SK-N-MC (cell line): ENCODE measurements around the gene KLK14.

Experiments
- EZH2 ChIP-seq: fragments of 200-600 bp; sonication (generic); IDR thresholded peaks from one replicate; pipeline ENCODE4 v1.6.1; 2017; ENCODE audit warnings: antibody characterized with exemption
- FOXP2 ChIP-seq: optimal IDR thresholded peaks from 2 replicates; pipeline ENCODE3; 2011; ENCODE audit warnings: mild to moderate bottlenecking, moderate library complexity; ENCODE audit not compliant: insufficient read depth; ENCODE audit errors: extremely low read length, control extremely low read depth
- POLR2AphosphoS5 ChIP-seq: IDR thresholded peaks from 2 replicates; pipeline ENCODE4 v1.6.1; 2012; ENCODE audit warnings: mild to moderate bottlenecking, low read depth, low read length, borderline replicate concordance

DNA sequence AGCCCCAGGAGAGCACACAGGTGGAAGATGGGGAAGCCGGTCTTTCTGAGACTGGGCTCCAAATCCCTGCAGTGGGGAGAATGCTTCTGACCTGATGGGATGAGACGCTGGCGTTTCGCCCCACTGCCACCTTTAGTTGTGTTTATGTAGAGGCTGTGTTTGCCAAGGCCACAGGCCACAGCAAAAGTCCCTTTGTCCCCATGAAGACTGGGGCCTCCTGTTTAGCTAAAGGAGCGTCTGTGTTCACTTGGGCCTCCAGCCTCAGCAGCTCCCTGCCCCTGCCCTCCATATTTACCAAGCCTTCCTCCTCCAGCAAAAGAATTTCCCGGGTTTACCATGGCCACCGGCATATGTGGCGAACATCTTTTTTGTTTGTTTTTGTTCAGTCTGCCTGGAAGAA lies 10.4 kb upstream of the KLK14 start:
- TF ChIP-seq POLR2AphosphoS5 (no peak), FOXP2 (no peak), EZH2 (no peak)
